BE2C (cell line): ENCODE data around the gene ZNF566.

Source experiments
- DNase-seq: peaks from one replicate; pipeline ENCODE4 v3.0.0-alpha.2; 2020
- H3K27me3 ChIP-seq: fragments of 250-450 bp; sonication (Bioruptor Pico); 2 replicates; pipeline ENCODE4 v1.5.1; 2020; ENCODE audit warnings: mild to moderate bottlenecking
- H3K36me3 ChIP-seq: fragments of 250-450 bp; sonication (Bioruptor Pico); 2 replicates; pipeline ENCODE4 v1.5.1; 2020; ENCODE audit warnings: mild to moderate bottlenecking
- H3K4me1 ChIP-seq: fragments of 250-450 bp; sonication (Bioruptor Pico); 2 replicates; pipeline ENCODE4 v1.5.1; 2020
- H3K4me3 ChIP-seq: 2 replicates; pipeline ENCODE4 v1.5.1; 2011; ENCODE audit warnings: low read depth, low read length
- H3K9me3 ChIP-seq: fragments of 250-450 bp; sonication (Bioruptor Pico); 2 replicates; pipeline ENCODE4 v1.5.1; 2020
- CTCF ChIP-seq: IDR thresholded peaks from 2 replicates; pipeline ENCODE4 v1.5.1; 2012; ENCODE audit warnings: mild to moderate bottlenecking, low read depth, low read length

The ZNF566 gene

GRCh38 chr19:36423925-36424324, 65.4 kb downstream of the ZNF566 start:
- no peaks in the 10 kb centered on the region for H3K27me3 ChIP-seq
- DNase-seq, result peak; percentile 17
- no peak for TF ChIP-seq CTCF
- H3K4me3 ChIP-seq, result no peak overlapping the region
- H3K4me1 ChIP-seq, result no peaks in the 10 kb centered on the region
- no peaks in the 10 kb centered on the region for H3K36me3 ChIP-seq
- H3K9me3 ChIP-seq, result no peaks in the 10 kb centered on the region; the same call in 1 of the 2 replicates

- DNase-seq, result no peak
- Histone ChIP-seq H3K9me3 (peaks cover 5% of the 10 kb centered on the region), H3K4me3 (no peak overlapping the region), H3K36me3 (0 out of 2 replicates have a peak, but pooled peaks cover 3% of the 10 kb centered on the region), H3K4me1 (no peaks in the 10 kb centered on the region), H3K27me3 (no peaks in the 10 kb centered on the region)
- no peak for TF ChIP-seq CTCF
Measured at GRCh38 chr19:36421749-36422481, 67.4 kb downstream of the ZNF566 start.

- H3K9me3 ChIP-seq, result peaks cover 5% of the 10 kb centered on the region
- H3K27me3 ChIP-seq, result no peaks in the 10 kb centered on the region
- no peaks in the 10 kb centered on the region for H3K4me1 ChIP-seq
- no peak overlapping the region for H3K4me3 ChIP-seq
- no peak for DNase-seq
- H3K36me3 ChIP-seq, result 0 out of 2 replicates have a peak, but pooled peaks cover 3% of the 10 kb centered on the region
- no peak for TF ChIP-seq CTCF
Measured at GRCh38 chr19:36420961-36421748, 68.2 kb downstream of the ZNF566 start.

- Histone ChIP-seq H3K27me3 (no peaks in the 10 kb centered on the region), H3K4me3 (peak within 1 kb of the TSS; percentile 85), H3K9me3 (peaks cover 5% of the 10 kb centered on the region), H3K4me1 (no peaks in the 10 kb centered on the region), H3K36me3 (0 out of 2 replicates have a peak, but pooled peaks cover 3% of the 10 kb centered on the region)
- peak; percentile 91 for DNase-seq
- no peak for TF ChIP-seq CTCF
Measured at GRCh38 chr19:36418287-36419001, 70.9 kb downstream of the ZNF566 start, which contains the start of gene ZFP82. ZFP82 (minus strand) TSS chr19:36418644; CDS start chr19:36409789, 8,855 bp downstream.

GRCh38 chr19:36417752-36418286, 71.5 kb downstream of the ZNF566 start:
- H3K27me3 ChIP-seq, result no peaks in the 10 kb centered on the region
- H3K9me3 ChIP-seq, result peaks cover 5% of the 10 kb centered on the region
- no peaks in the 10 kb centered on the region for H3K4me1 ChIP-seq
- H3K4me3 ChIP-seq, result peak overlapping the region; percentile 85
- H3K36me3 ChIP-seq, result 0 out of 2 replicates have a peak, but pooled peaks cover 3% of the 10 kb centered on the region
- DNase-seq, result peak; percentile 10
- TF ChIP-seq CTCF, result no peak
